HL-60 (cell line): Measurements from ENCODE around the gene ZNF219.

Experiments used
- GABPA ChIP-seq: IDR thresholded peaks from 2 replicates; pipeline ENCODE4 v1.6.1; 2012; ENCODE audit warnings: low read depth
- POLR2AphosphoS5 ChIP-seq: IDR thresholded peaks from 2 replicates; pipeline ENCODE4 v1.6.1; 2012; ENCODE audit warnings: low read depth
- SPI1 ChIP-seq: IDR thresholded peaks from 2 replicates; pipeline ENCODE4 v1.6.1; 2012; ENCODE audit warnings: low read depth, mild to moderate bottlenecking, borderline replicate concordance
- TF ChIP-seq, protein P1 (sequence below): IDR thresholded peaks from one replicate; pipeline ENCODE4 v1.5.1; 2011; ENCODE audit warnings: low read length, control low read depth, inconsistent platforms; ENCODE audit not compliant: insufficient read depth
- TF ChIP-seq, protein P2 (sequence below): IDR thresholded peaks from 2 replicates; pipeline ENCODE4 v1.6.1; 2012; ENCODE audit warnings: low read depth; ENCODE audit not compliant: insufficient replicate concordance

DNA sequence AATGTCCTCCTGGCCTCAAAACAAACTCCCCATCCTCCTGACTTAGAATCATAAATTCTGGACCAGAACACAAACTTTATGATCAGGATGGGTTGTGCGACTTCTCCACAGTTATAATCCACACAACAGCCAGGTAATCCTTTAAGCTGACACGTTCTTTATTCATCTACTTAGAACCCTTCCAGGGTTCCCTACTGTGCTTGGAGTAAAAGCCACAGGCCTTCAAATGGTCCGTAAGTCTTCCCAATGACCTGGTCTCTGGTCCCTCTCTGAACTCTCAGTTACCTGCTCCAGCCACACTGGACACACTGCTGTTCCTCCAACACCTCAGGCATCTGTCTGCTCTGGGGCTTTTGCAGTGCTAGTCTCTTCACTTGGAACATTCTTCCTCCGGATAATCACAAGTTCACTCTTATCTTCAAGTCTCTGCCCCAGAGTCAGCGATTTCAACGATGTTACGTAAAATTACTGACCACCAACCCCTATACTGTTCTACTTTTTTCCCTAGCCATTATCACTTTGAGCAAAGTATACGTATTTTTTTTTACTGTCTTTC is 58.0 kb downstream of the ZNF219 start:
- TF ChIP-seq POLR2AphosphoS5 (no peak), SPI1 (no peak), GABPA (no peak)
- TF ChIP-seq, protein P1, sequence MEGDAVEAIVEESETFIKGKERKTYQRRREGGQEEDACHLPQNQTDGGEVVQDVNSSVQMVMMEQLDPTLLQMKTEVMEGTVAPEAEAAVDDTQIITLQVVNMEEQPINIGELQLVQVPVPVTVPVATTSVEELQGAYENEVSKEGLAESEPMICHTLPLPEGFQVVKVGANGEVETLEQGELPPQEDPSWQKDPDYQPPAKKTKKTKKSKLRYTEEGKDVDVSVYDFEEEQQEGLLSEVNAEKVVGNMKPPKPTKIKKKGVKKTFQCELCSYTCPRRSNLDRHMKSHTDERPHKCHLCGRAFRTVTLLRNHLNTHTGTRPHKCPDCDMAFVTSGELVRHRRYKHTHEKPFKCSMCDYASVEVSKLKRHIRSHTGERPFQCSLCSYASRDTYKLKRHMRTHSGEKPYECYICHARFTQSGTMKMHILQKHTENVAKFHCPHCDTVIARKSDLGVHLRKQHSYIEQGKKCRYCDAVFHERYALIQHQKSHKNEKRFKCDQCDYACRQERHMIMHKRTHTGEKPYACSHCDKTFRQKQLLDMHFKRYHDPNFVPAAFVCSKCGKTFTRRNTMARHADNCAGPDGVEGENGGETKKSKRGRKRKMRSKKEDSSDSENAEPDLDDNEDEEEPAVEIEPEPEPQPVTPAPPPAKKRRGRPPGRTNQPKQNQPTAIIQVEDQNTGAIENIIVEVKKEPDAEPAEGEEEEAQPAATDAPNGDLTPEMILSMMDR: no peak
- TF ChIP-seq, protein P2, sequence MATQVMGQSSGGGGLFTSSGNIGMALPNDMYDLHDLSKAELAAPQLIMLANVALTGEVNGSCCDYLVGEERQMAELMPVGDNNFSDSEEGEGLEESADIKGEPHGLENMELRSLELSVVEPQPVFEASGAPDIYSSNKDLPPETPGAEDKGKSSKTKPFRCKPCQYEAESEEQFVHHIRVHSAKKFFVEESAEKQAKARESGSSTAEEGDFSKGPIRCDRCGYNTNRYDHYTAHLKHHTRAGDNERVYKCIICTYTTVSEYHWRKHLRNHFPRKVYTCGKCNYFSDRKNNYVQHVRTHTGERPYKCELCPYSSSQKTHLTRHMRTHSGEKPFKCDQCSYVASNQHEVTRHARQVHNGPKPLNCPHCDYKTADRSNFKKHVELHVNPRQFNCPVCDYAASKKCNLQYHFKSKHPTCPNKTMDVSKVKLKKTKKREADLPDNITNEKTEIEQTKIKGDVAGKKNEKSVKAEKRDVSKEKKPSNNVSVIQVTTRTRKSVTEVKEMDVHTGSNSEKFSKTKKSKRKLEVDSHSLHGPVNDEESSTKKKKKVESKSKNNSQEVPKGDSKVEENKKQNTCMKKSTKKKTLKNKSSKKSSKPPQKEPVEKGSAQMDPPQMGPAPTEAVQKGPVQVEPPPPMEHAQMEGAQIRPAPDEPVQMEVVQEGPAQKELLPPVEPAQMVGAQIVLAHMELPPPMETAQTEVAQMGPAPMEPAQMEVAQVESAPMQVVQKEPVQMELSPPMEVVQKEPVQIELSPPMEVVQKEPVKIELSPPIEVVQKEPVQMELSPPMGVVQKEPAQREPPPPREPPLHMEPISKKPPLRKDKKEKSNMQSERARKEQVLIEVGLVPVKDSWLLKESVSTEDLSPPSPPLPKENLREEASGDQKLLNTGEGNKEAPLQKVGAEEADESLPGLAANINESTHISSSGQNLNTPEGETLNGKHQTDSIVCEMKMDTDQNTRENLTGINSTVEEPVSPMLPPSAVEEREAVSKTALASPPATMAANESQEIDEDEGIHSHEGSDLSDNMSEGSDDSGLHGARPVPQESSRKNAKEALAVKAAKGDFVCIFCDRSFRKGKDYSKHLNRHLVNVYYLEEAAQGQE: no peak
